Measurements from ENCODE around the gene ARL13B.
"Not testable (repeated sequence)": the region's sequence is repeated elsewhere in the genome, so short reads cannot be mapped to it uniquely, and the experiment has no call there.

The ARL13B gene

GRCh38 chr3:94063496-94064119 is 83.7 kb downstream of the ARL13B start:
- no peak for DNase-seq

GRCh38 chr3:94064243-94064860 is 84.4 kb downstream of the ARL13B start:
- DNase-seq, result no peak

GRCh38 chr3:94065122-94065521 is 85.2 kb downstream of the ARL13B start:
- DNase-seq, result no peak

GRCh38 chr3:94065819-94066480 is 86.0 kb downstream of the ARL13B start:
- DNase-seq, result no peak

GRCh38 chr3:94066506-94067500 is 86.8 kb downstream of the ARL13B start:
- no peak for DNase-seq

GRCh38 chr3:94069194-94069813 is 89.3 kb downstream of the ARL13B start:
- no peak for DNase-seq

- DNase-seq, result no peak
Observed at GRCh38 chr3:94070341-94070911, 90.5 kb downstream of the ARL13B start.

GRCh38 chr3:94071713-94072284 is 91.8 kb downstream of the ARL13B start:
- no peak for DNase-seq

- DNase-seq, result no peak
Observed at GRCh38 chr3:94076055-94076454, 96.1 kb downstream of the ARL13B start.

GRCh38 chr3:94080552-94080951 is 100.6 kb downstream of the ARL13B start:
- not testable (repeated sequence) for DNase-seq

- no peak for DNase-seq
Observed at GRCh38 chr3:94081884-94082283, 101.9 kb downstream of the ARL13B start.

- DNase-seq, result no peak
Observed at GRCh38 chr3:94082391-94082937, 102.5 kb downstream of the ARL13B start.

- DNase-seq, result no peak
Observed at GRCh38 chr3:94083261-94083660, 103.3 kb downstream of the ARL13B start.

GRCh38 chr3:94089126-94089525 is 109.2 kb downstream of the ARL13B start:
- no peak for DNase-seq

GRCh38 chr3:94092086-94092485 is 112.1 kb downstream of the ARL13B start:
- no peak for DNase-seq

- no peak for DNase-seq
Observed at GRCh38 chr3:94093151-94093550, 113.2 kb downstream of the ARL13B start.

- no peak for DNase-seq
Observed at GRCh38 chr3:94095111-94095510, 115.2 kb downstream of the ARL13B start.

GRCh38 chr3:94098452-94098851 is 118.5 kb downstream of the ARL13B start:
- no peak for DNase-seq

- DNase-seq, result no peak
Observed at GRCh38 chr3:94099311-94099710, 119.4 kb downstream of the ARL13B start.

GRCh38 chr3:94101860-94102259 is 121.9 kb downstream of the ARL13B start:
- DNase-seq, result no peak

Measured in SHP77 (cell line).